Natural killer cell (primary cell): Measurements from ENCODE around the gene CAMK4. TPM values are rescaled to one million over a fixed set of nuclear protein-coding genes. Genes with fewer than 3 reads are reported as not detected.
A peak's percentile ranks its signal among the peaks of the same experiment; 100 is the strongest.

Experiments used
- ATAC-seq, 3 donors: fragments of 150-1000 bp in 2 of 3; fragments of 200-7000 bp in 1 of 3; cut with Tn5 transposase; 1 replicate in 1 of 3; 2 replicates in 2 of 3; pipeline ENCODE4 v1.10.0; 2021; ENCODE audit warnings: mild to moderate bottlenecking in 2 of 3, moderate library complexity in 2 of 3
- DNase-seq, 2 donors: peaks; one replicate each; pipeline versions ENCODE4 v3.0.0 to v3.0.0-alpha.2; 2013 to 2021; ENCODE audit warnings: mixed read lengths in 1 of 2
- H3K27ac ChIP-seq: one replicate; pipeline ENCODE4 v1.5.1; 2013; ENCODE audit warnings: mild to moderate bottlenecking, low read length
- H3K27me3 ChIP-seq: one replicate; pipeline ENCODE4 v1.6.1; 2013; ENCODE audit warnings: low read length; ENCODE audit not compliant: control insufficient read depth, insufficient read depth
- H3K36me3 ChIP-seq: one replicate; pipeline ENCODE4 v1.6.1; 2013; ENCODE audit warnings: low read length; ENCODE audit not compliant: control insufficient read depth, insufficient read depth
- H3K4me1 ChIP-seq: one replicate; pipeline ENCODE4 v1.6.1; 2013; ENCODE audit warnings: low read length; ENCODE audit not compliant: control insufficient read depth, insufficient read depth
- H3K4me3 ChIP-seq: one replicate; pipeline ENCODE4 v1.5.1; 2013; ENCODE audit warnings: low read length
- H3K9me3 ChIP-seq: one replicate; pipeline ENCODE4 v1.6.1; 2013; ENCODE audit warnings: low read length; ENCODE audit not compliant: control insufficient read depth, insufficient read depth
- H3K27ac Mint-ChIP-seq, 2 donors: one replicate each; pipeline ENCODE4 v1.8.0; 2022; ENCODE audit warnings: mild to moderate bottlenecking in 2 of 2, mixed read lengths in 2 of 2, moderate library complexity in 1 of 2
- H3K27me3 Mint-ChIP-seq, 2 donors: one replicate each; pipeline ENCODE4 v1.8.0; 2022; ENCODE audit warnings: low read depth in 2 of 2, mixed read lengths in 2 of 2
- H3K36me3 Mint-ChIP-seq: one replicate; pipeline ENCODE4 v1.8.0; 2022; ENCODE audit warnings: mixed read lengths
- H3K4me1 Mint-ChIP-seq, 2 donors: one replicate each; pipeline ENCODE4 v1.8.0; 2022; ENCODE audit warnings: mixed read lengths in 2 of 2
- H3K4me3 Mint-ChIP-seq: one replicate; pipeline ENCODE4 v1.8.0; 2022; ENCODE audit warnings: mild to moderate bottlenecking, moderate library complexity, mixed read lengths
- H3K9me3 Mint-ChIP-seq, 2 donors: one replicate each; pipeline ENCODE4 v1.8.0; 2022; ENCODE audit warnings: mixed read lengths in 2 of 2
- WGBS: methylation state at CpG from one replicate; pipeline ENCODE4 v1.1.7; 2013; ENCODE audit warnings: missing lambda C conversion rate; ENCODE audit not compliant: insufficient coverage; 5-methylcytosine and 5-hydroxymethylcytosine counted together
- intact Hi-C: fragments of 100-400 bp; cut with micrococcal nuclease; formaldehyde crosslinking; loops from one replicate; pipeline ENCODE4 v1.14.2; 2022
- total RNA-seq, 4 donors: library from RNA; stranded (reverse); fragments of 120-200 nt in 1 of 4; gene quantifications; one replicate each; pipeline versions ENCODE4 v1.2.3 to v1.2.4, GENCODE V29; 2013 to 2022
- TF ChIP-seq, protein P1 (sequence below): fragments of 200-600 bp; IDR thresholded peaks from one replicate; pipeline ENCODE4 v1.8.0; 2022; ENCODE audit warnings: antibody characterized with exemption

CAMK4 gene
- total RNA-seq, 3 donors from 2014 or later (not counting 1 experiment from before 2014, with no cell fraction given) = 0.80 to 7.9 (median 7.2) TPM

DNA sequence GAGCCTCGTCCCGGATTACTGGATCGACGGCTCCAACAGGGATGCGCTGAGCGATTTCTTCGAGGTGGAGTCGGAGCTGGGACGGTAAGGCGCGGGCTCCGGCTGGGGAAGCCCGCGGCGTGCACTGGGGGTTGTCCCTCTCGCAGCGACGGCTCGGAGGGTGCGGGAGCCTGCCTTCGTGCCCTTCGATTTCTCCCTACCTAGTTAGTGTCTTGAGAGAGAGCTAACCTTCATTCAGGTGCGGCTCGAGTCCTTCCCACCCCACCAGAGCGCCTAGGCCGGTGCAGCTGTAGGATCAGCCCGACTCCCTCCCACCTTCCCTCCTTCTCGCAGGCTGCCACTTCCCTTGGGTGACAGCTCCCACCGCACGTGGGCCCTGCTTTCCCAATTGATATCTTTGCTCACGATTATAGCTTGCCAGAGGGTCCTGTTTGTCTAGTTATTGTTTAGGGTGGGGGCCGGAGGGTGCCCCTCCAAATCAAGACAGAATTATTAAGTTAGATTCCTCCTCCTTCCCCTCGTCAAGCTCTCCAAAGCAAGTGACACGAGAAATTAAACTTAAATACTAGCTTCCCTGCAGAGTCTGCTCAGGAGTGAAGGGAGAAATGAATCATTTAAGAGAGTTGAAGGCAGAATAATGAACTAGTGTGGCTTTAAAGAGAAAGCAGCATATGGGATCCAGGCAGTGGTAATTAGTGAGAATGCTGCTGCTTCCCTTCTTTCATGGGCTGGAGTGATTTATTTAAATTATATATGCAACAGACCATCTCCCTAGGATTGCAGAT is 569 bp downstream of the CAMK4 start:
- Histone ChIP-seq H3K36me3 (no peaks in the 10 kb centered on the region), H3K9me3 (no peaks in the 10 kb centered on the region), H3K4me1 (peaks cover 20% of the 10 kb centered on the region), H3K4me3 (peak overlapping the region; percentile 47), H3K27me3 (peaks cover 8% of the 10 kb centered on the region), H3K27ac (no peak overlapping the region)
- Mint-ChIP-seq H3K27ac (no peak overlapping the region), H3K4me1 (peaks cover 20% of the 10 kb centered on the region in 2 donors), H3K27me3 (peaks cover 29 to 39% of the 10 kb centered on the region in 2 donors), H3K4me3 (peak overlapping the region; percentile 91), H3K36me3 (no peaks in the 10 kb centered on the region), H3K9me3 (no peaks in the 10 kb centered on the region)
- WGBS = 1% methylated on average over 29 of the region's 34 CpGs
- TF ChIP-seq, protein P1, sequence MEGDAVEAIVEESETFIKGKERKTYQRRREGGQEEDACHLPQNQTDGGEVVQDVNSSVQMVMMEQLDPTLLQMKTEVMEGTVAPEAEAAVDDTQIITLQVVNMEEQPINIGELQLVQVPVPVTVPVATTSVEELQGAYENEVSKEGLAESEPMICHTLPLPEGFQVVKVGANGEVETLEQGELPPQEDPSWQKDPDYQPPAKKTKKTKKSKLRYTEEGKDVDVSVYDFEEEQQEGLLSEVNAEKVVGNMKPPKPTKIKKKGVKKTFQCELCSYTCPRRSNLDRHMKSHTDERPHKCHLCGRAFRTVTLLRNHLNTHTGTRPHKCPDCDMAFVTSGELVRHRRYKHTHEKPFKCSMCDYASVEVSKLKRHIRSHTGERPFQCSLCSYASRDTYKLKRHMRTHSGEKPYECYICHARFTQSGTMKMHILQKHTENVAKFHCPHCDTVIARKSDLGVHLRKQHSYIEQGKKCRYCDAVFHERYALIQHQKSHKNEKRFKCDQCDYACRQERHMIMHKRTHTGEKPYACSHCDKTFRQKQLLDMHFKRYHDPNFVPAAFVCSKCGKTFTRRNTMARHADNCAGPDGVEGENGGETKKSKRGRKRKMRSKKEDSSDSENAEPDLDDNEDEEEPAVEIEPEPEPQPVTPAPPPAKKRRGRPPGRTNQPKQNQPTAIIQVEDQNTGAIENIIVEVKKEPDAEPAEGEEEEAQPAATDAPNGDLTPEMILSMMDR = no peak
- DNase-seq (no peak), ATAC-seq (peak in 2 of 3 donors; percentile 24 to 56)
- intact Hi-C loops = no loop called here

- H3K4me3 ChIP-seq = no peak overlapping the region
- H3K4me1 Mint-ChIP-seq = peaks cover 20 to 27% of the 10 kb centered on the region in 2 donors
- no peaks in the 10 kb centered on the region for H3K9me3 ChIP-seq
- peak overlapping the region; percentile 91 for H3K4me3 Mint-ChIP-seq
- H3K27me3 ChIP-seq = peaks cover 6% of the 10 kb centered on the region
- ATAC-seq (no peak), DNase-seq (peak in 1 of 2 donors; percentile 68)
- no peaks in the 10 kb centered on the region for H3K36me3 ChIP-seq
- no peak overlapping the region for H3K27ac ChIP-seq
- no peaks in the 10 kb centered on the region for H3K9me3 Mint-ChIP-seq
- intact Hi-C loops = no loop called here
- no peaks in the 10 kb centered on the region for H3K36me3 Mint-ChIP-seq
- peaks cover 28 to 39% of the 10 kb centered on the region in 2 donors for H3K27me3 Mint-ChIP-seq
- 70% methylated on average over 3 of the region's 4 CpGs for WGBS
- peaks cover 22% of the 10 kb centered on the region for H3K4me1 ChIP-seq
- no peak overlapping the region for H3K27ac Mint-ChIP-seq
- TF ChIP-seq, protein P1 = no peak
Measured at GRCh38 chr5:111225926-111226325, 1.7 kb downstream of the CAMK4 start.

DNA sequence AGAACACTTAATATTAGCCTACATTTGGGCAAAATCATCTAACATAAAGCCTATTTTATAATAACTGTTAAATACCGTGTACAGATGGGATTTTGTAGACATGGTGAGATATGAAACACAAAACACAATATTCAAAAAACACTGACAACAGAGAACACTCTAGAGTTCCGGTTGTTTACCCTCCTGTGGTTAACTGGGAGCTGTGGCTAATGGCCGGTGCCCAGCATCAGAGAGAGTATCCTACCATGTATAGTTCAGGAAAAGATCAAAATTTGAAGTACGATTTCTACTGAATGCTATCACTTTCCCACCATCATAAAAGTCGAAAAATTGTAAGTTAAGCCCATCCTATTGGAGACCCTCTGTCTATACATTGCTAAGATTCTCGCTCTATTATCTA is 2.4 kb downstream of the CAMK4 start:
- intact Hi-C loops = no loop called here
- Histone ChIP-seq H3K4me1 (peaks cover 22% of the 10 kb centered on the region), H3K36me3 (no peaks in the 10 kb centered on the region), H3K4me3 (no peak overlapping the region), H3K27me3 (peaks cover 6% of the 10 kb centered on the region), H3K27ac (no peak overlapping the region), H3K9me3 (no peaks in the 10 kb centered on the region)
- ATAC-seq (no peak), DNase-seq (no peak)
- peaks cover 20 to 27% of the 10 kb centered on the region in 2 donors for H3K4me1 Mint-ChIP-seq
- TF ChIP-seq, protein P1 = no peak
- H3K36me3 Mint-ChIP-seq = no peaks in the 10 kb centered on the region
- WGBS = 89% methylated on average over 4 of the region's 6 CpGs
- H3K27me3 Mint-ChIP-seq = peaks cover 28 to 39% of the 10 kb centered on the region in 2 donors
- no peaks in the 10 kb centered on the region for H3K9me3 Mint-ChIP-seq
- peak overlapping the region; percentile 91 for H3K4me3 Mint-ChIP-seq
- H3K27ac Mint-ChIP-seq = no peak overlapping the region
